Stomach (tissue), 4 donors: ENCODE measurements around the gene EIF1.

ENCODE experiments used
- EP300 ChIP-seq: sonication (generic); formaldehyde crosslinking; IDR thresholded peaks from one replicate; pipeline ENCODE4 v1.6.1; 2017; ENCODE audit warnings: antibody characterized with exemption
- POLR2A ChIP-seq, 4 donors: fragments of 450-650 bp; IDR thresholded peaks; one replicate each; pipeline ENCODE4 v1.6.1; 2016; ENCODE audit warnings: antibody characterized with exemption in 4 of 4, control low read depth in 2 of 4, mild to moderate bottlenecking in 1 of 4, moderate library complexity in 1 of 4
- POLR2AphosphoS5 ChIP-seq, 3 donors: sonication (generic); formaldehyde crosslinking; IDR thresholded peaks; one replicate each; pipeline ENCODE4 v1.6.1; 2016; ENCODE audit warnings: antibody characterized with exemption in 3 of 3
- TF ChIP-seq, protein P1 (sequence below), 7 experiments: fragments of 450-650 bp in 4 of 7; fragments of 200-600 bp in 3 of 7; sonication (generic) in 3 of 7; IDR thresholded peaks; one replicate each; pipeline ENCODE4 v1.5.1; 2016 to 2019; ENCODE audit warnings: antibody characterized with exemption in 7 of 7, control low read depth in 2 of 7, mild to moderate bottlenecking in 1 of 7

DNA sequence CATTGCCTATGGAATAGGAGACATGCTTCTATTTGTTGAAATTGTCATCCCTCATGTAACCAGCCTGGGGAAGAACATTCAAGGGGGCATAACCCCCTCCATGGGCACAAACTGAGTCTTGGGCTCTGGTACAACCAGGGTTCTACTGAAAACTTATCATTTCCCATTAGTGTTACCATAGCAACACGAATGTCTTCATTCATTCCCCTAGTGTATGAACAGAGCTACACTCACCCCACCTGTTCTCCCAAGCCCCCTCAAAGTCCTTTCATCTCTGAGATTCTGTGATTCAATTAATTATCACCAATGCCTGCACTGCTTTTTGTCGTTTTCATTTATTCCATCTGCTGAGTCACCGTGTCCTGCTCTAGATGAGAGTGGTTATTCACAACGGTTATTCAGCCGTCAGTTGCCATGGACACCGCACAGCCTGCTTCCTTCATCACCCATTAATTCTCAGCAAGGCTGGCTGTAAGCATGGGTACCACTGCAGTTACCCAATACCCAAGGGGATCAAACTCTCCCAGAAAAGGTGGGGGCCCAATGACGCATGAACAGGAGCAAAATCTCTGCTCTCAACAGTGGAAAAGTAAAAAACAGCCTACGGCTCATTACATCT is 21.9 kb downstream of the EIF1 start:
- TF ChIP-seq, protein P1, sequence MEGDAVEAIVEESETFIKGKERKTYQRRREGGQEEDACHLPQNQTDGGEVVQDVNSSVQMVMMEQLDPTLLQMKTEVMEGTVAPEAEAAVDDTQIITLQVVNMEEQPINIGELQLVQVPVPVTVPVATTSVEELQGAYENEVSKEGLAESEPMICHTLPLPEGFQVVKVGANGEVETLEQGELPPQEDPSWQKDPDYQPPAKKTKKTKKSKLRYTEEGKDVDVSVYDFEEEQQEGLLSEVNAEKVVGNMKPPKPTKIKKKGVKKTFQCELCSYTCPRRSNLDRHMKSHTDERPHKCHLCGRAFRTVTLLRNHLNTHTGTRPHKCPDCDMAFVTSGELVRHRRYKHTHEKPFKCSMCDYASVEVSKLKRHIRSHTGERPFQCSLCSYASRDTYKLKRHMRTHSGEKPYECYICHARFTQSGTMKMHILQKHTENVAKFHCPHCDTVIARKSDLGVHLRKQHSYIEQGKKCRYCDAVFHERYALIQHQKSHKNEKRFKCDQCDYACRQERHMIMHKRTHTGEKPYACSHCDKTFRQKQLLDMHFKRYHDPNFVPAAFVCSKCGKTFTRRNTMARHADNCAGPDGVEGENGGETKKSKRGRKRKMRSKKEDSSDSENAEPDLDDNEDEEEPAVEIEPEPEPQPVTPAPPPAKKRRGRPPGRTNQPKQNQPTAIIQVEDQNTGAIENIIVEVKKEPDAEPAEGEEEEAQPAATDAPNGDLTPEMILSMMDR (IDR thresholded peaks at IDR 0.05) = no peak
- TF ChIP-seq EP300 (no peak), POLR2AphosphoS5 (IDR thresholded peaks at IDR 0.05) (no peak), POLR2A (IDR thresholded peaks at IDR 0.05) (no peak)
